UCSD-AML1 (cell line): ENCODE measurements around the gene RTL10.

Source experiments
- DNase-seq: peaks from one replicate; lab custom pipeline; 2025; ENCODE audit not compliant: unreplicated experiment; lab: John Stamatoyannopoulos, UW

The RTL10 gene

DNA sequence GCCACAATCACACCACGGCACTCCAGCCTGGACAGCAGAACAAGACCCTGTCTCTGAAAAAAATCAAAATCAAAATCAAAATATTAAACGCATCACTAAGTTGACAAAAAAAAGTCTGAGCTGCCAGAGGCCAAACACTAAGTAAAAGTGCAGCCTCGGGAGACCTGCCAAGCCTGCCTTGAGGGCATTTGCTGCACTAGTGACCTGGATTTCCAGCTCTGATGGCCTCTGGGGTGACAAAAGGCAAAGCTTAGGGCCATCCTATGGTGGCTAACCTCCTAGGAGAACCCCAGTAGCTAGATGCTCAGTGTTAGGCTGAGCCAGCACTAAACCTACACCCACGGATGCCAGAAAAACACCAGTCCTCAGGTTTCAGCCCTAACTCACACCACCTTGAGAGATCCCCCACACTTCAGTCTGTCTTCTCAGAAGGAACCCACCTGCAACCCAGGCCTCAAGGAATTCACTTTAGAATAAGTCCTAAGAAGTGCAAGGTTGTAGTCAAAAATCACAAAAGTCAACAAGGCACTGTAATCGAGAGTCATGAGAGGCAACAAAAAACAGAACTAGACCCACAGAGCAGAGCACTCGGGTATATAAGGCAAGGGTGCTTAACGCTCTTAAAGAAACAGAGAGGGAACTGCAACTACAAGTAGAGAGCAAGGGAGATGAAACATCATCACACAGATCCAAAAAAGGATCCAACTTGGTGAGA lies 28.6 kb downstream of the RTL10 start:
- DNase-seq = no peak

DNA sequence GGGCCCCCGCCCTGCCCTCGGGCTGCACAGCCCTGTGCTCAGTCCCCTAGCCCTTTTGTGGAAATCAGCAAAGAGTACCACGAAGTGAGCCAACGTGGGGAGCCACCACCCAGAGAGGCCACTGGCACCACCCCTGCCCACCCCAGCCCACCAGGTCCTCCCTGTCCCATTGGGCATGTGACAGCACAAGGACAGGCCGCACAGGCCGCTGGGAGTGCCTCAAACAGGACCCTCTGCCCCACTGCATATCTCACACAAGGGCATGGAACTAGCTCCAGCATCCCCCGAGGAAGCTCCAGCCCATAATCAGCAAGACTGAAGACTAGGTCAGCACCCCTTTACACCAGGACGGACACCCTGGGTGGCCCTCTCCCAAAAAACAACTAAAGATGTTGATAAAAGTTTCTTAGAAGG lies 29.7 kb downstream of the RTL10 start:
- DNase-seq = no peak

- DNase-seq = no peak
Observed at GRCh38 chr22:19824212-19824925, 30.3 kb downstream of the RTL10 start.

DNA sequence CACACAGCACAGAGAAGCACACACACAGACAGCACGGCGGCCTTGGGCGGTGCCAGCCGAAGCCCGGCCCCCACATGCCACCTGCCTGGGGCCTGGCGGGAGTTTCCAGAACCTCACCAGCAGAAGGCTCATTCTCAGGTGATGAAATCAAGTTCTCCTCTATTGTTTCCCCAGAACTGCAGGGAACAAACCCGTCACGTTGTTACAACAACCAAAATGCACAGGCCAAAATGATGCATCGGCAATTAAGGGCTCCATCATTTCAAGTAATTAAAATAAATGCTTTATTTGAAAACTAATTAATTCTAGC lies 30.8 kb downstream of the RTL10 start:
- no peak for DNase-seq

DNA sequence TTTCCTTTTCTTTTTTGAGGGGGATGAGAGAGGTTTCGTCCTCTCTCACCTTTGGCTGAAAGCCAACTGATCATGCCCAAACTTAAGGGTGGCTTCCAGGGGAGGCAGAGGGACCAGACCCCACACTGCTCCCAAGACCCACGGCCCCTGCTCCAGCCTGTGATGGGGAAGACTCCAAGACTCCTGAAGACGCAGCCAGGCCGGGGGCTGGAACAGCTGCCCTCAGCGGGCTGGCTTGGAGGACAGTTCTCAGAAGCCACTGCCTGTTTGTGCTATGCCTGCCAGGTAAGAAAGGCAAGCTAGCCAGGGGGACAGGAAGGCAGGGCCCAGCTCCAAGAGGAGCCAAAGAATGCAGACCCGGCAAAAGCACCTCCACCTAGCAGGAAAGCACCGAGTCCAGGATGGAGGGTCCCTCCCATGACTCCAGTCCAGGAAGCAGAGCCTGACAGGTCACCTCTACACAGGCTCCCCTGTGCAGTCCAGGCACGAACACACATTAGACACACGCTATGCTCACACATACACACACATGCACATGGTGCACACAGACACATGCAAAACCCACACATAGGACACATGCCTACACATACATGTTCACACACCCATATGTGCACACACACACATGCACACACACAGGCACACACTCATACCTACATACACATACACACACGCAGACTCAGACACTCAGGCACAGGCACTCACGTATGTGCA lies 31.3 kb downstream of the RTL10 start:
- DNase-seq = no peak

- DNase-seq = no peak
Observed at GRCh38 chr22:19822301-19823117, 32.2 kb downstream of the RTL10 start.

DNA sequence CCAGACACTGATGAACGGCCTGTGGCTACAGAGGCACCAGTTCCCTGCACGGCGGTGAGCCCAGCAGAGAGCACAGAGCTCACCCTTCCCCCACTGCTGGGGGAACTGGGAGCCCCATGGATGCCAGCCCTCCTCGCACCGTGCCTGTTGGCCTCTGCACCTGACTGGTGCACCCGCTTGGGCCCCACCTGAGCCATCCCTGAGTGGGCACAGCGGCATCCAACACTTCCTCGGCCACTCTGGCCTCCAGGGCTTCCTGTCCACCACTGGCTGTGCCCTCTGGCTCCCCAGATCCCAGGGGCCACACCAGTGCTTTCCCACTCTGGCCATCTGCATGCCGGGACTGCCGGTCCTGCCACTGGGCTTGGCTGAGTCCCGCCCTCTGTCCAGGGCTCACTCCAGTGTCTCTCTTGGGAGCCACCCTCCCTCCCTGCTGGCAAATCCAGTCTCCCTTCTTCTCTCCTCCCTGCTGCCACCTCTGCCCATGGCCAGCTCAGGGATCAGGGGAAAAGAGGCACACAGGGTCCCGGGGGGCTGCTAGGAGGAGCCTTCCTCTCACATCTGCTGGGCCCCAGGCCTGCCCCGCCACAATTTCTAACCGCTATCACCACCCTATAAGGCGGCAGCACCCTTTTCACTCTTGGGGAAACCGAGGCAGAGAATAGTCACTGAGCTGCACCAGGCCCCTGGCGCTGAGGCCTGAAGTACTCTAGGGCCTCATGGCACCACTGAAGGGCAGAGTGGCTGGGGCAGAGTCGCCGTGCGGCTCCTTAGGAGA lies 33.0 kb downstream of the RTL10 start:
- DNase-seq = no peak

DNA sequence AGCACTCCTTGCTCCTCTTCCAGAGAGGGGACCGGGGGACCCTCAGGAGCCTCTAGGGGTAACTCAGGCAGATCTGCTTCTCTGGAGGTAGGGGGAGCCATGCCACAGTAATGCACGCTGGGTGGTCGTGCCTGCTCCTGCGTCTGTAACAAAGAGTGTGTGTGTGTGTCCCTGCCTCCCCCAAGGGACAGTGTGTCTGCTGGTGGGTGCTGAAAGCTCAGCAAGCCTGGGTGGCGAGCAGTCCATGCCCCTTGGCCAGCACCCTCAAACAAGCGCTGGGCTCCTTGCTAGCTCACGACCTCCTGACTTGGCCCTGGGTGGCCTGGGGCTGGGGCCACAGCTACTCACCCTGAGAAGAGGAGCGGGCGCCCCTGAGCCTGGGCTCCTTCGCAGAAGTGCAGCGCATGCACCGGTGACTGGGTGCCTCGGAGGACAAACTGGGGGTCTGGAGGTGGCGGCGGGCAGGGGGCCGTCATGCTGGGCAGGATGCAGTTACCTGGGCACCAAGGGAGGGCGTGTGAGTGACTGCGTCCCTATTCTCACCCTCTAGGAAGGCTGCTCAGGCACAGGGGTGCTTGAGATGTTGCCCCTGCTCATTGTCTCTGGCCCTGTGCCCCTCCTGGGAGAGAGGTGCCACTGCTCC lies 33.7 kb downstream of the RTL10 start:
- no peak for DNase-seq

- no peak for DNase-seq
Observed at GRCh38 chr22:19819911-19820879, 34.5 kb downstream of the RTL10 start.

- no peak for DNase-seq
Observed at GRCh38 chr22:19819208-19819910, 35.3 kb downstream of the RTL10 start.

GRCh38 chr22:19818324-19819207 lies 36.1 kb downstream of the RTL10 start:
- DNase-seq = no peak

DNA sequence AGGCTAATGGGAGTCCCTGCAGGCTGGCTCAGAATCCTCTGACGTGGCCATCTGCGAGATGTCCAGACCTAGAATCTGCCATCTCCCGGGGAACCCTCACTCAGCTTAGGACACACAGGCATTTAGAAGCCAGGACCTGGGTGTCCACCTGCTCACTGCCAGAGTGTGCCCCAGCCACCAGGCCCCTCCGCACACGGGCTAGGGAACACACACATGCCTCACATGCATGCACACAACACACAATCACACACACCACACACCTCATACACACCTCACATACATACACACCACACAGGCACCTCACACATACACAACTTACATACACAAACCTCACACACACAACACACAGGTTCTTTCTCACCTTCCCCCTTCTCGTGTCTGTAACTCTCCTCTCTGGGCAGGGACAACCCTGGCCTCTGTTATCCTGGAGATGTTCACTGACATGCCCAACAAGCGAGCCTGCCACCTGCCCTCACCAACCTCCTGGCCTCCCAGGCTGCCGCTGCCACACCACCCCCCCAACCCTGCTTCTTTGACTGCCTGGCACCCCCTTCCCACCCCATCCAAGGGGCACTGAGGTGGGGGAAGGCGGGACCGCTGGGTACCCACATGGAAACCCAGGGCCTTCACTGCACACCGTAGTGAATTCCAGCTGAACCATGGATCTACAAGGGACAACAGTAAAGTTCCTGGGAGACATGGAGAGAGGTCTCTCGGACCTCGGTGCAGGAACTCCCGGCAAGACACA lies 38.1 kb downstream of the RTL10 start:
- no peak for DNase-seq

DNA sequence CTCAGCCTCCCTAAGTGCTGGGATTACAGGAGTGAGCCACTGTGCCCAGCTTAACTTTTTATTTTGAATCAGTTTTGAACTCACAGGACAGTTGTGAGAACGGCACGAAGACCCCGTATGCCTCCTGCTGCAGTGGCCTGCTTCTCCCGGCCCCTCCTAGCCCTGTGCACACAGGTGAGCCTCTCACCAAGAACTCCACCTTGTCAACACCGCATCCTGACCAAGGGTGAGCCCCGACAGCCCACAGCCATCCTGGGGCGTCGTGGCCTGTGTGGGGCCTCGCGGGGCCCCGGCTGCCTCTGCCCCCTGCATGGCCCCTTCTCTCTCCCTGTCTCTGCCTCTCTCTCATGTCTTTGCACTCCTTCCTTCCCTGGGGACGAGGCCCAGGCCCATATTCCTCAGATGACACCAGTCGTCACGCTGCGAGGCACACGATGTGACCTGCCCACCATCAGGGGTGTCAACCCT lies 38.8 kb downstream of the RTL10 start:
- DNase-seq = no peak

- no peak for DNase-seq
Observed at GRCh38 chr22:19815093-19815822, 39.4 kb downstream of the RTL10 start.

DNA sequence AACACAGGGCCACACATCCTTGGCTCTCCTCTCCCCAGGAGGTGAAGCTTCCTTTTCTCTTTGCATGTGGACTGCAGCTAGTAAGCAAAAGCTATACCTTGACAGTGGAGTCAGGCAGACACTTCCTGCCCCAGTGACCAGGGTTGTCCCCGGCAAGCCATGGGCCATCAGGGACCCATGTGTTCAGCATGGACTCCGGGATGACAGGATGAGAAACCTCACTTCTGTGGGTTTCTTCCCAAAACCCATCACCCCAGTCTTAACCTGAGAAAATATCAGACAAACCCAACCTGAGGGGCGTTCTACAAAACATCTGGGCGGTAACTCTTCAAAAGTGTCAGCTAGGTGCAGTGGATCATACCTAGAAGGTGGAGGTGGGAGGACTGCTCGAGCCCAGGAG lies 40.2 kb downstream of the RTL10 start:
- DNase-seq = no peak

DNA sequence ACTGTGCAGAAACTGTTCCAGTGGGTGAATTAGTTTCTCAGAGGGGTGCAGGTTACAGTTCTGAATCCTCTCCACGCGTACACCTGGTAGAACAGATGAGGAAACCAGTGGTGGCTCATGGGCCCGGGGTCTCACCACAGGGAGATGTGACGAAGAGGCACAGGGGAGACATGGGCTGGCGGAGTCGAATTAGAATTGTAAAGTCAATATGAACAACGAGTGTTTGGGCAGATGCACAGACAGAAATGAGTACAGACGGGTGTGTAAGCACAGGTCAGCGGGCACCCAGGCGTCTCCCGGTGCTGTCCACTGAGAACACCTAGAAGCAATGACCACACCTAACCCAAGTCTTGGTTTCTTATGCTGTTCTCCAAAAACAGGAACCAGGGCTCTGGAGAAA lies 41.8 kb downstream of the RTL10 start:
- no peak for DNase-seq
